SK-N-SH (cell line): ENCODE data around the gene SLC25A42. TPM values are rescaled to one million over a fixed set of nuclear protein-coding genes. Genes with fewer than 3 reads are reported as not detected.

Source experiments
- CTCF ChIA-PET: fragments of 300-600, 350-600 bp; formaldehyde crosslinking; extraction: SDS; loops from one replicate; lab custom pipeline; 2021; lab: Yijun Ruan, JAX
- POLR2A ChIA-PET: fragments of 350-600 bp; sonication (Branson Sonifier 250); formaldehyde crosslinking; extraction: SDS; loops from one replicate; lab custom pipeline; 2020; ENCODE audit warnings: antibody characterized with exemption, inconsistent platforms; lab: Yijun Ruan, JAX
- DNase-seq: peaks from one replicate; pipeline ENCODE4 v3.0.0; 2012
- H2AFZ ChIP-seq: fragments of 200-600 bp; sonication (generic); 2 replicates; pipeline ENCODE4 v1.8.1; 2016; ENCODE audit warnings: antibody characterized with exemption, mild to moderate bottlenecking, low read depth
- H3F3A ChIP-seq: fragments of 200-600 bp; sonication (generic); replicated peaks from 2 replicates; pipeline ENCODE3; 2016; ENCODE audit warnings: antibody characterized with exemption, mild to moderate bottlenecking; ENCODE audit not compliant: insufficient read depth
- H3K27ac ChIP-seq, 2 experiments: fragments of 200-500 bp in 1 of 2; fragments of 200-600 bp in 1 of 2; sonication (Bioruptor generic) in 1 of 2; sonication (generic), shearing (Covaris generic) in 1 of 2; 2 replicates each; pipeline versions ENCODE4 v1.5.1 to v1.6.1; 2014 to 2016; ENCODE audit warnings: low read depth in 2 of 2, inconsistent platforms in 1 of 2, low read length in 1 of 2, mild to moderate bottlenecking in 1 of 2, mixed read lengths in 1 of 2
- H3K27me3 ChIP-seq: fragments of 200-600 bp; sonication (generic), shearing (Covaris generic); 2 replicates; pipeline ENCODE4 v1.6.1; 2016; ENCODE audit warnings: mixed run types; ENCODE audit not compliant: insufficient read depth
- H3K36me3 ChIP-seq, 2 experiments: fragments of 200-500 bp in 1 of 2; fragments of 200-600 bp in 1 of 2; sonication (Bioruptor generic) in 1 of 2; sonication (generic) in 1 of 2; replicated peaks in 1 of 2; 2 replicates each; pipeline versions ENCODE3 to v1.5.1; 2014 to 2016; ENCODE audit warnings: low read length in 1 of 2, mild to moderate bottlenecking in 1 of 2; ENCODE audit not compliant: insufficient read depth in 2 of 2, control insufficient read depth in 1 of 2
- H3K4me1 ChIP-seq, 2 experiments: fragments of 200-500 bp in 1 of 2; fragments of 200-600 bp in 1 of 2; sonication (Bioruptor generic) in 1 of 2; sonication (generic), shearing (Covaris generic) in 1 of 2; 2 replicates each; pipeline versions ENCODE4 v1.5.1 to v1.6.1; 2014 to 2016; ENCODE audit warnings: low read depth in 1 of 2, low read length in 1 of 2, mixed run types in 1 of 2; ENCODE audit not compliant: insufficient read depth in 2 of 2, control insufficient read depth in 1 of 2
- H3K4me2 ChIP-seq: fragments of 200-600 bp; sonication (generic), shearing (Covaris generic); 2 replicates; pipeline ENCODE4 v1.6.1; 2017; ENCODE audit warnings: mixed run types
- H3K4me3 ChIP-seq, 2 experiments: fragments of 200-500 bp in 1 of 2; fragments of 200-600 bp in 1 of 2; sonication (Bioruptor generic) in 1 of 2; sonication (generic), shearing (Covaris generic) in 1 of 2; 2 replicates each; pipeline versions ENCODE4 v1.5.1 to v1.8.1; 2014 to 2016; ENCODE audit warnings: low read depth in 2 of 2, inconsistent platforms in 1 of 2, low read length in 1 of 2, mild to moderate bottlenecking in 1 of 2, mixed read lengths in 1 of 2, moderate library complexity in 1 of 2
- H3K79me2 ChIP-seq: fragments of 200-600 bp; sonication (generic); 2 replicates; pipeline ENCODE4 v1.8.1; 2017; ENCODE audit warnings: mild to moderate bottlenecking; ENCODE audit not compliant: insufficient read depth
- H3K9ac ChIP-seq: fragments of 200-600 bp; sonication (generic); 2 replicates; pipeline ENCODE4 v1.6.1; 2017; ENCODE audit warnings: mixed run types
- H3K9me2 ChIP-seq: fragments of 200-600 bp; sonication (generic); 2 replicates; pipeline ENCODE4 v1.6.1; 2017; ENCODE audit warnings: mixed run types
- H3K9me3 ChIP-seq: fragments of 200-600 bp; sonication (generic); 2 replicates; pipeline ENCODE4 v1.6.1; 2017; ENCODE audit warnings: mixed run types, mild to moderate bottlenecking, moderate library complexity
- H4K20me1 ChIP-seq: fragments of 200-600 bp; sonication (generic); 2 replicates; pipeline ENCODE4 v1.6.1; 2017; ENCODE audit warnings: mild to moderate bottlenecking, mixed run types; ENCODE audit not compliant: insufficient read depth
- EZH2phosphoT487 ChIP-seq: fragments of 200-600 bp; sonication (generic); IDR thresholded peaks from 2 replicates; pipeline ENCODE4 v1.6.1; 2017; ENCODE audit warnings: low read depth, mixed run types, mild to moderate bottlenecking, antibody characterized with exemption, moderate library complexity, borderline replicate concordance
- FOXM1 ChIP-seq: IDR thresholded peaks from 2 replicates; pipeline ENCODE4 v1.4.0; 2012; ENCODE audit warnings: low read depth, mild to moderate bottlenecking
- GABPA ChIP-seq: IDR thresholded peaks from 2 replicates; pipeline ENCODE4 v1.4.0; 2012; ENCODE audit warnings: low read depth, mild to moderate bottlenecking
- NFIC ChIP-seq: IDR thresholded peaks from 2 replicates; pipeline ENCODE4 v1.4.0; 2012; ENCODE audit warnings: borderline replicate concordance
- POLR2AphosphoS5 ChIP-seq: IDR thresholded peaks from 2 replicates; pipeline ENCODE4 v1.6.1; 2012; ENCODE audit warnings: low read depth, low read length
- RCOR1 ChIP-seq: fragments of 150-350 bp; IDR thresholded peaks from 2 replicates; pipeline ENCODE4 v1.6.1; 2017; ENCODE audit warnings: antibody characterized with exemption, low read length
- RXRA ChIP-seq: IDR thresholded peaks from 2 replicates; pipeline ENCODE4 v1.4.0; 2012; ENCODE audit warnings: low read depth, mild to moderate bottlenecking, borderline replicate concordance
- SMC3 ChIP-seq: IDR thresholded peaks from 2 replicates; pipeline ENCODE4 v1.6.1; 2012; ENCODE audit warnings: low read depth, low read length, improper control_type of control experiment
- TEAD4 ChIP-seq: IDR thresholded peaks from 2 replicates; pipeline ENCODE4 v1.4.0; 2012; ENCODE audit warnings: mild to moderate bottlenecking, borderline replicate concordance; ENCODE audit not compliant: insufficient read depth
- USF1 ChIP-seq: IDR thresholded peaks from 2 replicates; pipeline ENCODE4 v1.4.0; 2012; ENCODE audit warnings: low read depth, borderline replicate concordance
- WGBS: methylation state at CpG from one replicate; pipeline ENCODE4 v1.1.6; 2017; ENCODE audit warnings: low lambda C conversion rate; 5-methylcytosine and 5-hydroxymethylcytosine counted together
- polyA plus RNA-seq, 3 experiments: library from polyadenylated mRNA; depleted of rRNA; stranded (reverse); fragments of >200 nt; gene quantifications; 2 replicates each; pipeline ENCODE4 v1.2.3, GENCODE V29; 2012
- TF ChIP-seq, protein P1 (sequence below): fragments of 200-600 bp; sonication (generic); IDR thresholded peaks from 2 replicates; pipeline ENCODE4 v1.6.1; 2017; ENCODE audit warnings: antibody characterized with exemption, mild to moderate bottlenecking, moderate library complexity
- TF ChIP-seq, protein P2 (sequence below): fragments of 150-350 bp; IDR thresholded peaks from 2 replicates; pipeline ENCODE4 v1.6.1; 2017; ENCODE audit warnings: antibody characterized with exemption, low read length, low read depth, borderline replicate concordance

SLC25A42 gene
- polyA plus RNA-seq, 1 of the 3 experiments (the other 2 are of a cell fraction) = 6.1 TPM

- no peak for TF ChIP-seq EZH2phosphoT487
- TF ChIP-seq USF1 = no peak
These were observed 4.6 kb upstream of the SLC25A42 start (continued) for GRCh38 chr19:19059018-19059836.

DNA sequence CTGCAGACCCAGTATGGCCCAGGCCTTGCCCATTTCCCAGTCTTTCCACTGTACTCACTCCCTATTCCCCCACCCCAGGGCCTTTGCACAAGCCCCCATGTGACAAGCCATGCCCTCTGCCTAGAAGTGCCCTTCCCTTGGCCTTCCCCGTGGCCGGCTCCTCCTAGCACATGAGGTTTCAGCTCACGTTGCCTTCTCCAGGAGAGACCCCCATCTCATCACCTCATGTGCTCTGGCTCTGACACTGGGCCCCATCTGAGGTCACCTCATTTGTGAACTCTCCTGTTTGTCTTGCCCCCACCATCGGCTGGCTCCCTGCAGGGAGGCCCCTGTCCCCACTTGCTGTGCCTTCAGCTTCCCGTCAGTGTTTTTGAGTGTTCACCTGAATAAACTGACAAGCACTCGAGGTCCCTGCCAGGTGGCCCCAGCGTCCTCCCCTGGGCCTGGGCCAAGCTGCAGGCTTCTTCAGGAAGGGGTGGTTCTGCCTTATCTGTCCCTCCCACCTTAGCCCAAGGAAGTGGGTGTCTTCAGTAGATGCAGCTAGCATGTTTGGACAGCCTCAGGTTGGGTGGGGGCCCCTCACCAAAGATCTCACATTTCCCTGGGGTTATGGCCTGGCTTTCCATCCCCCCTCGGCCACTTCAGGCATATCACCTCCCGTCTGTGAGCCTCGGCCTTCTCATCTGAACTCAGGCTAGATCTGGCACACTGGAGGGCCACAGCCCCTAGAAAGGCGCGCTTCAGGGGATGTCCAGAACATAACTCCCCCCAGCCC lies 3.8 kb upstream of the SLC25A42 start:
- H3K36me3 ChIP-seq = peaks cover 0 to 18% of the 10 kb centered on the region in 2 experiments
- TF ChIP-seq FOXM1 (no peak), SMC3 (no peak), TEAD4 (no peak), NFIC (no peak), RXRA (no peak), POLR2AphosphoS5 (no peak), USF1 (no peak), GABPA (no peak), RCOR1 (no peak)
- TF ChIP-seq, protein P1, sequence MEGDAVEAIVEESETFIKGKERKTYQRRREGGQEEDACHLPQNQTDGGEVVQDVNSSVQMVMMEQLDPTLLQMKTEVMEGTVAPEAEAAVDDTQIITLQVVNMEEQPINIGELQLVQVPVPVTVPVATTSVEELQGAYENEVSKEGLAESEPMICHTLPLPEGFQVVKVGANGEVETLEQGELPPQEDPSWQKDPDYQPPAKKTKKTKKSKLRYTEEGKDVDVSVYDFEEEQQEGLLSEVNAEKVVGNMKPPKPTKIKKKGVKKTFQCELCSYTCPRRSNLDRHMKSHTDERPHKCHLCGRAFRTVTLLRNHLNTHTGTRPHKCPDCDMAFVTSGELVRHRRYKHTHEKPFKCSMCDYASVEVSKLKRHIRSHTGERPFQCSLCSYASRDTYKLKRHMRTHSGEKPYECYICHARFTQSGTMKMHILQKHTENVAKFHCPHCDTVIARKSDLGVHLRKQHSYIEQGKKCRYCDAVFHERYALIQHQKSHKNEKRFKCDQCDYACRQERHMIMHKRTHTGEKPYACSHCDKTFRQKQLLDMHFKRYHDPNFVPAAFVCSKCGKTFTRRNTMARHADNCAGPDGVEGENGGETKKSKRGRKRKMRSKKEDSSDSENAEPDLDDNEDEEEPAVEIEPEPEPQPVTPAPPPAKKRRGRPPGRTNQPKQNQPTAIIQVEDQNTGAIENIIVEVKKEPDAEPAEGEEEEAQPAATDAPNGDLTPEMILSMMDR = no peak
- TF ChIP-seq, protein P2, sequence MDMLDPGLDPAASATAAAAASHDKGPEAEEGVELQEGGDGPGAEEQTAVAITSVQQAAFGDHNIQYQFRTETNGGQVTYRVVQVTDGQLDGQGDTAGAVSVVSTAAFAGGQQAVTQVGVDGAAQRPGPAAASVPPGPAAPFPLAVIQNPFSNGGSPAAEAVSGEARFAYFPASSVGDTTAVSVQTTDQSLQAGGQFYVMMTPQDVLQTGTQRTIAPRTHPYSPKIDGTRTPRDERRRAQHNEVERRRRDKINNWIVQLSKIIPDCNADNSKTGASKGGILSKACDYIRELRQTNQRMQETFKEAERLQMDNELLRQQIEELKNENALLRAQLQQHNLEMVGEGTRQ = no peak
- TF ChIP-seq, all 33 proteins: peak for 0
- Histone ChIP-seq H3K9me2 (no peaks in the 10 kb centered on the region), H2AFZ (no peak overlapping the region), H3F3A (peaks cover 19% of the 10 kb centered on the region), H3K4me1 (peaks cover 6 to 13% of the 10 kb centered on the region in 2 experiments; a peak in 2 of 4 replicates), H3K27ac (no peak overlapping the region), H3K9me3 (no peaks in the 10 kb centered on the region), H3K4me3 (no peak overlapping the region), H4K20me1 (no peaks in the 10 kb centered on the region), H3K4me2 (no peak overlapping the region), H3K79me2 (no peaks in the 10 kb centered on the region), H3K27me3 (no peaks in the 10 kb centered on the region), H3K9ac (no peak overlapping the region)
- ChIA-PET CTCF (interaction anchor here (1.2 kb wide), 1 partner anchor 282 kb away, joined by 3 read pairs; no protein-coding TSS in a partner anchor), POLR2A (no interaction called here)
- 93% methylated on average over 10 of the region's 12 CpGs for WGBS
- DNase-seq = no peak
